ENCODE results near the gene TMEM271.
A peak's percentile ranks its signal among the peaks of the same experiment; 100 is the strongest.
"Not testable (repeated sequence)": the region's sequence is repeated elsewhere in the genome, so short reads cannot be mapped to it uniquely, and the experiment has no call there.

Gene TMEM271

DNA sequence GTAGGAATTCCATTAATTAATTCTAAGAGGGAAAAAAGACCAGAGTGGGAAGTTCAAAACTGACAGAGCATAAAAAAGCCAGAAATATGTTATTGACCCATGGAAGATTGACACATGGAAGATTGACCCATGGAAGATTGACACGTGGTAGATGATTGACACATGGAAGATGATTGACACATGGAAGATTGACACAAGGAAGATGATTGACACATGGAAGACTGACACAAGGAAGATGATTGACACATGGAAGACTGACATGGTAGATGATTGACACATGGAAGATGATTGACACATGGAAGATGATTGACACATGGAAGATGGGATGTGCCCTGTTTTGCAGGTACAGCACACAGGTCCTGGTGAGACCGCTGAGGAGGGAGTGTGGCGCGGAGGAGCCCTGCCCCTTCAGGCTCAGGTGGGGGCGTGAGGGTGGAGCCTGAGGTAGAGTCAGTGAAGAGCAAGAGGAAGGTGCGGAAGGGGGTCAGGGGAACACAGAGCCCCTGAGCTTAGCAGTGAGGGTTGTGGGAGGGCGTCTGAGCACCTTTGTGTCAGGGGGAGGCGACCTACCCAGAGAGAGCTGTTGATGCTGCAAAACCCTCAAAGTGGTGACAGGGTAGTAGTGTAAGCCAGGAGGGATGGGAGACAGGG is 33.4 kb upstream of the TMEM271 start:
- no peak for DNase-seq

DNA sequence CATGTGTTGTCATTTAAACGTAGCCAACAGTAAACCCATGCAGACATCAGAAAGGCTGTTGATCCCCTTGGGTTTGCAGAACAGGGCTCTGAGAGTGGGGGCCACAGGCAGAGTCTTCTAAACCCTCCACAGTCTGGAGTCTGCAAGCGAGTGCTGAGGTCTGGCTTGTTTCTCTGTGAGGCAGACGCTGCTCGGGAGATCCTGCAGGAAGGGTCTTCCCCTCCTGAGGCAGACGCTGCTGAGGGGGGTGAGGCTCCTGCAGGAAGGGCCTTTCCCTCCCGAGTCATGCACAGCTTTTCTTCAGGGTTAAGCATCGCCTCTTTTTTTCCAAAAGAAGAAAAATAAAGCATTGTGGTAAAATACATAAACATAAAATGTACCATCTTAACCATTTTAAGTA is 32.1 kb upstream of the TMEM271 start:
- no peak for DNase-seq

DNA sequence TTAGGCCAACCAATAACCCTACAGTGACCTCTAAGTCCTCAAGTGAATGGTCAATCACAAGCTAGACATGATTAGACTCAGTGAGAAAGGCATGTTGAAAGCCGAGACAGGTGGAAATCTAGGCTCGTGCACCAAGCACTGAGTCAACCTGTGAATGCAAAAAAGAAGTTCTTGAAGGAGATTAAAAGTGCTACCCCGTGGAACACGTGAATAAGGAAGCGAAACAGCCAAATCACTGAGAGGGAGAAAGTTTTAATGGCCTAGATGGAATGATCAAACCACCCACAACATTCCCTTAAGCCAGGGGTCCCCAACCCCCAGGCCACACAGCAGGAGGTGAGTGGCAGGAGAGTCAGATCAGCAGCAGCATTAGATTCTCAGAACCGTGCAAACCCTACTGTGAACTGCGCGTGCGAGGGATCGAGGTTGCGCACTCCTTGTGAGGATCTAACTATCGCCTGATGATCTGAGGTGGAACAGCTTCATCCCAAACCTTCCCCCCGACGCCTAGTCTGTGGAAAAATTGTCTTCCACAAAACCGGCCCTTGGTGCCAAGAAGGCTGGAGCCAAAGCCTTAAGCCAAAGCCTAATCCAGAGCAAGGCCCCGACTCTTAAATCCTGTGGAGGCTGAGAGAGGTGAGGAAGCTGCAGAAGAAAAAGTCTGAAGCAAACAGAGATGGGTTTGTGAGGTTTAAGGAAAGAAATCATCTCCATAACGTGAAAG is 29.8 kb upstream of the TMEM271 start:
- DNase-seq: no peak

DNA sequence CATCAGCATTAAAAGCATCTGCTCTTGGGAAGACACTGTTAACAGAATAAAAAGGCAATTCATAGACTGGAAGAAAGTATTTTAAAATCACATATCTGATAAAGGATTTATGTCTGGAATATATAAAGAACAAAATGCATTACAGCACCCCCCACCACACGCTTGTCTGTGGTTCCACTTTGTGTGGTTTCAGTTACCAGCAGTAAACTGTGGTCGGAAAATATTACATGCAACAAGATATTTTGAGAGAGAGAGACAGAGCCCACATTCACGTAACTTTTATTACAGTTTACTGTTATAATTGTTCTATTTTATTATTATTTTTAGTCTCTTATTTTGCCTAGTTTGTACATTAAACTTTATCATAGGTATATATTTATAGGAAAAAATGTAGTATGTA is 28.0 kb upstream of the TMEM271 start:
- DNase-seq: no peak

DNA sequence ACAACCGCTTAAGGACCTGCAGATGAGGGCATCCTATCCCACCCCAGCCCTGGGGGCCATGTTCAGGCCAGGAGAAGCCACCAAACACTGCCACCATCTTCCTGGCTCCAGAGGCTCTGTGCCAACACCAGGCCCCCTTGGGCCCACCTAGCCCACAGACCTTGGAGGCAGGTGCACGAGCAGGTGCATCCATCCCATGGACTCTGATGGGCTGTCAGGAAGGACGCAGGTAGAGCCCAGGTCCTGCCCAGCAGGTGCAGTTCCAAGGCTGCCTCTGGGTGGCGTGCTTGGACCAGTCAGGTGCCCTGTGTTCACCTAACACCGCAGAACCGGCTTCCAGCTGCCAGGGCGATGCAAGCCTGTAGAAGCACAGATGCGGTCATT is 26.5 kb upstream of the TMEM271 start:
- peak in 4 of 6 experiments; percentile 3 to 11 (median 8) for DNase-seq

DNA sequence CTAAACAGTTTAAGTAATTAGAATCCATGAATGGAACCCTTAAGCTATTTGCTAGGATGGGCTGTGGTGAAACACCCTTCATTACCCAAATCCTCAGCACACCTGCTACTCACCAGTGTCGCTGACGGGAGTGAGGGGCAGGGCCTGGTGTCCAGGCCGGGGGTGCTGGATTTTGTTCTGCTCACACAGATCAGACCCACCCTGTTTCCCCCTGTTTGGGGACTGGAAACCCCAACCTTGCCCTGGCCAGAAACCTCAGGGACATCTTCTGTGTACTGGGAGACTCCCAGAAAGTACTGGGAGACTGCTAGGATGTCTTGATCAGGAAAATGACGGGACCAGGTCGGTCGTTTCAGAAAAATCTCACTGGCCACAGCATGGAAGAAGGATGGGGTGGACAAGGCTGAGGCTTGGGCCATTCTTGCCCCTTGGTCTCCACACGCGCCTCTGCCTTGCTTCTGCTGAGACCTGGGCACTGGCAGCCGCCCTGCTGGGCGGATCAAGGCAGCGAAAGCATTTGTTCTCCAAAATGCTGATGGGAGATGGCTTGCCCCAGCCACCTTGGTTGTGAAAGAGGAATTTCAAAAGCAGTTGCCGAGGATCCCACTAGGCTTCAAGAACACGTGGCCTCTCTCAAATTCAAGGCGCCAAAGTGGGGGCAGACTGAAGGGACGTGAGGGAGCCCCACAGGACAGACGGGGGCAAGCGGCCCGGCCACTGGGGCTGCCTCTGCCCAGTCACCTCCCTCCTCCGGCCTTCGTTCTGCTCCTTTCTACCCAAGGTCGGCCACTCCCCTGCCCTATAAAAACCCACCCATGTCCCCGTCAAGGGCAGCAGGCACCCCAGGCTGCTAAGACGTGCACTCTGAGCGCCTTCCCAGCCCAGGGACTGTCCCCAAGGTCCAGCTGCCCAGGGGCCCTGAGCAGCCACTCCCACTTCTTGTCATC is 25.8 kb upstream of the TMEM271 start:
- no peak for DNase-seq

DNA sequence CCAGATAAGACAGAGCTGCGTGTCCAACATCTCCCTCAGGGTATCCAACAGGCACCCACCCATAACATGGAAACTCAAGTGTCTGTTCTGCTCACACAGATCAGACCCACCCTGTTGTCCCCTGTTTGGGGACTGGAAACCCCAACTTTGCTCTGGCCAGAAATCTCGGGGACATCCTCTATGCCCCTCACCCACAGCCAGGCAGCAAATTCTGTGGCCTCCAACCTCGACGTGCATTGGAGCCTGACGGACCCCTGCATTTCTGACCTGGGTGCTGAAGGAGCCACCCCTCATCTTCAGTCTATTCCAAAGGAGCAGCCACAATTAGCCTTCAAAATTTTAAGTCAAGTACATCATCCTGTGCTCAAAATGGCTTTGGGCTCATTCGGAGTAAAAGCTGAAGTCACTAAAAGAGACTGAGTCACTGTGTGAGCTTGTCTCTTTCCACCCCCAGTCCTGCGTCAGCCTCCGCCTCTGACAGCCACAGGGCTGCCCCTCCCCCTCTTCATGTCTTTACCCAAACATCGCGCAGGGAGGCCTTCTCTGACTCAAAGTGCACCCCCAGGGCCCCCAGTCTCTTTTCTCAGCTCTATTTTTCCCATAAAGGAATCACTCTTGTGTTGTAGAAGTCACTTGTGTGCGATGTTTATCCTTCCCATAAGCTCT is 24.9 kb upstream of the TMEM271 start:
- no peak for DNase-seq

DNA sequence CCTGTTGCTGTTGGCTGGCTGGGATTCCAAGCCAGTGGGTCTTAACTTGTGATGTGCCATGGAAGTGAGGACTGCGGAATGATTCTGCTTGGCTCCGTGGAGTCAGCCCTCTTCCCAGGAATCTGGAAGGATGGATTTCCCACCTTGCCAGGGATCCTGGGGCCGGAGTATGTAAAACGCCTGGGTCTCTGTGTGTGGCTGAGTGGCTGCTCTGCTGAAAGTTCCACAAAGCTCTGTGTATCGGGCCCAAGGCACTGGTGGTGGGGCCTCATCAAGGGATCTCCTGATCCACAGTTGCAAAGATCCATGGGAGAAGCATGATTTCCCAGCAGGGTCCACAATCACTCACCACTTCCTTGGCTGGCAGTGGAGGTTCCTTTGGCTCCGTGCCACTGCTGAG is 24.1 kb upstream of the TMEM271 start:
- no peak for DNase-seq

DNA sequence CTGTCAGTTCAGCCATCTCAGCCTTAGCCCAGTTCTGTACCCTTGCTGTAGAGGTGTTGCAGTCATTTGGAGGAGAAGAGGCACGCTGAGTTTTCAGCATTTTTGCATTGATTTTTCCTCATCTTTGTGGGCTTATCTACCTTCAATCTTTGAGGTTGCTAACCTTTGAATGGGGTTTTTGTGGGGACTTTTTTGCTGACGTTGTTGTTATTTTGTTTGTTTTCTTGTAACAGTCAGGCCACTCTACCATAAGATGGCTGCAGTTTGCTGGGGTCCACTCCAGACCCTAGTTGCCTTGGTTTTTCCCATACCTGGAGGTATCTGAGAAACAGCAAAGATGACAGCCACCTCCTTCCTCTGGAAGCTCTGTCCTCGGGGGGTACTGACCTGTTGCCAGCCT is 22.8 kb upstream of the TMEM271 start:
- no peak for DNase-seq

DNA sequence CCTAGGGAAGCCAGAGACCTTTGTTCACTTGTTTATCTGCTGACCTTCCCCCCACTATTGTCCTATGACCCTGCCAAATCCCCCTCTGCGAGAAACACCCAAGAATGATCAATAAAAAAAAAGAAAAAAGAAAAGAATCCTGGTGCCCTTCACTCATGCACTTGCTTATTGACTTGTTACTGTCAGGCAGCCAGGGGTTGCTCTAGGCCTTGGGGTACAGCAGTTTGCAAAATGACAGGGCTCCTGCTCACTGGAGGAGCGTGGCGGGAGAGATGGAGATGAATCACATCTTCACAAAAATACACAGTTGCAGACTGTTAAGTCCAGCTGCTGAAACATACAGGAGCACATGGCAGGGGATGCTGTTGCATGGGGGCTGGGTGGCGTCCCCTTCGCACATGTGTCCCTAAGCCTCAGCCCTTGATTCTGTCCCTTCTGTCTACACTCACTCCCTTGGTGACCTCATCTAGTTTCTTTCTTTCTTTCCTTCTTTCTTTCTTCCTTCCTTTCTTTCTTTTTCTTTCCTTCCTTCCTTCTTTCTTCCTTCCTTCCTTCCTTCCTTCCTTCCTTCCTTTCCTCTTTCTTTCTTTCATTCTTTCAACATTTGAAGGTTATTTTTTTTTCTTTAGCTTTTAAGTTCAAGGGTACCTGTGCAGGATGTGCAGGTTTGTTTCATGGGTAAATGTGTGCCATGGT is 16.9 kb upstream of the TMEM271 start:
- DNase-seq: no peak

DNA sequence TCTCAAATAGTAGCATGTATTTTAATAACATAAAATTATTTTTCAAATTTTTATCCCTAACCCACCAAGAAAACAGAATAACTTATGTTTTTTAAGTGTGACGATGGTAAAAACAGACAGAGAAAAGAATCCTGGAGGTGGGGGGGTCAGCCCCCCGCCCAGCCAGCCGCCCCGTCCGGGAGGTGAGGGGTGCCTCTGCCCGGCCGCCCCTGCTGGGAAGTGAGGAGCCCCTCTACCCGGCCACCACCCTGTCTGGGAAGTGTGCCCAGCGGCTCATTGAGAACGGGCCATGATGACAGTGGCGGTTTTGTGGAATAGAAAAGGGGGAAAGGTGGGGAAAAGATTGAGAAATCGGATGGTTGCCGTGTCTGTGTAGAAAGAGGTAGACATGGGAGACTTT is 16.1 kb upstream of the TMEM271 start:
- not testable (repeated sequence) for DNase-seq

DNA sequence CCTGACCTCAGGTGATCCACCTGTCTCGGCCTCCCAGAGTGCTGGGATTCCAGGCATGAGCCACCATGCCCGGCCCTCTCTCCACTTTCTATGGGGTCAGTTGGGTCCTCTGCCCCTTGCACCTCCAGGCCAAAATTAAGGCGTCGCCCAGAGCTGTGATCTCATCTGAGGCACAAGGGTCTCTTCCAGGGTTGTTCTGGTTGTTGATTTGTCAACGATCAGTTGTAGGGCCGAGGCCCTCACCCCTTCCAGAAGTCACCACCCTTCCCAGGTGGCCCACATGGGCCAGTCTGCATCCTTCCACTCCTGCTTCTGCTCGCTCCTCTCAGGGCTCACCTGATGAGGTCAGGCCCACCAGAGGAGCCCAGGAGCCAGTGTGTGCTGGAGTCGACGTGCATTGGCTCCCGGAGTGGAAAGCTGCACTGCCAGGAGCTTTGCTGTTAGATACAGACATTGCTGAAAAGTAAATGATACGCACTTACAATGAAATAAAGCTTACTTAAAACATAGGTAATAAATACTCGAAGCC is 14.3 kb upstream of the TMEM271 start:
- no peak for DNase-seq

DNA sequence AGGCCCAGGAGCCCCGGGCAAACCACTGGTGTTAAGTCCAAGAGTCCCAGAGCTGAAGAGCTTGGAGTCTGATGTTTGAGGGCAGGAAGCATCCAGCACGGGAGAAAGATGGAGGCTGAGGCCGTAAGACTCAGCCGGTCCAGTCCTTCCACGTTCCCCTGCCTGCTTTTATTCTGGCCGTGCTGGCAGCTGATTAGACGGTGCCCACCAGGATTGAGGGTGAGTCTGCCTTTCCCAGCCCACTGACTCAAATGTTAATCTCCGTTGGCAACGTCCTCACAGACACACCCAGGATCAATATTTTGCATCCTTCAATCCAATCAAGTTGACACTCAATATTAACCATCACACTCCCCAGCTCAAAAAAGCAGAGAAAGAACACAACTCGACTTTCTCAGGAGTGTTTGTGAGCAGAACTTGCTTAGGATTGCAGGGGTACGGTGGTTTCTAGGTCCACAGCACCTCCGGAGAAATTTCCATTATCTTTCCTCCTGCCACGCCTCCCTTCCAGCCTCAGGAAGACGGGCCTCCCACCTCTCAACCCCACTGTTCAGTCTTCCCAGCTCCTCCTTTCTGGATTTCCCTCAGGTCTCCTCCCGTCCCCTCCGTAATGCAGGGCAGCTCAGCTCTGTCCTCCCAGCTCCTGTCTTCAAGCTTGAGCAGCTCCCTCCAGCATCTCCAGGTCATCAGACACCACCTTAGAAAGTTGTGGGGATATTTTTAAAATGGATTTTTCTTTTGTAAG is 13.3 kb upstream of the TMEM271 start:
- no peak for DNase-seq

DNA sequence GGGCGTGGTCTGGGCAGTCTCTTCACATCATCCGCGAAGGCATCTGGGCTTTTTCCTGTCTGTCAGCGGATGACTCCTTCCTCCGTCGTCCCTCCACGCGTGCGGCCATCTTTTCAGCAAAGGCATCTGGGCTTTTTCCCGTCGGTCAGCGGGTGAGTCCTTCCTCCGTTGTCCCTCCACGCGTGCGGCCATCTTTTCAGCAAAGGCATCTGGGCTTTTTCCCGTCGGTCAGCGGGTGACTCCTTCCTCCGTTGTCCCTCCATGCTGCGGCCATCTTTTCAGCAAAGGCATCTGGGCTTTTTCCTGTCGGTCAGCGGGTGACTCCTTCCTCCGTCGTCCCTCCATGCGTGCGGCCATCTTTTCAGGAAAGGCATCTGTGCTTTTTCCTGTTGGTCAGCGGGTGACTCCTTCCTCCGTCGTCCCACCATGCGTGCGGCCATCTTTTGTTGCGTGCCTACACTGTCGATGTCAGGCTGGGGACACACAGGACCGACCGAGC is 12.3 kb upstream of the TMEM271 start:
- DNase-seq: no peak

DNA sequence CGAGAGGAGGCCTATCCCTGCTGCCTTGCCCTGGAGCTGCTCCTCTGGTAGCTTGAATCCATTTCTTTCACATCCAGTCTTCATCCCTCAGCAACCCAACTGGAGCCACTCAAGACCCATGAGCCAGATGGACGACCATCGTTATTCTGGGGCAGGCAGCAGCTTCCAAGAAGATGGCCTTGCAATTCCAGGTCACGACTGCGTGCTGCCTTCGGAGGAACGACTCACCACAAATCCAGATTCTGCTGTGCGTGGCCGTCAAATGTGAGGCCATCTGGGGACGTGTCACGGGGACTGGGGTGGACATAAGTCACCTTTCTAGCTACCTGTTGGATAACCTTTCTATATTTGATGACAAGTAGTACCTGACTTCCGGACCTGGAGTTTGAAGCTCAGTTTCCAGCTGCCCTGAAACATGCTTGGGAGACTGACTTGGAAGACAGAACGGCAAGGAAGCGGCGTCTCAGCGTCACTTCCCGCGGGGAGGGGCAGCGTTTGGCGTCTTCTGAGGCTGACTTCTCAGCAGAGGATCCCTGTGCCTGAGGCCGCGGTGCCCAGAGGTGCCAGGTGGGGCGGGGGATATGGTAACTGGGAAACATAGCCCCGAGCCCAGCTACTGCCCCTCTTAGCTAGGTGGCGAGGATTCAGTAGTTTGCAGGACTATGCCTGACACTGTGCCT is 11.7 kb upstream of the TMEM271 start:
- no peak for DNase-seq

DNA sequence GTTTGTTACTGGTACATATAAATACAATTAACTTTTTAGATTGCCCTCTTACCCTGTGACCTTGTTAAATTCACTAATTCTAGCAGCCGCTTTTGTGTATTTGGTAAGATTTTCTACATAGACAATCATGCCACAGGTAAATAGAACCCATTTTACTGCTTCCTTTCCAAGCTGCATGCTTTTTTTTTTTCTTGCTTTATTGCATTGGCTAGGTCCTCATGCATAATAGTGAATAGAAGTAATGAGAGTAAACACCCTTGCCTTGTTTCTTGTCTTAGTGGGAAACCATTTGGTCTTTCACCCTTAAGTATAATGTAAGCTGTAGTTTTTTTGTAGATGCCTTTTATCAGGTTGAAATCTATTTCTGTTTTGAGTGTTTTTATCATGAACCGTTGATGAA is 7.7 kb upstream of the TMEM271 start:
- no peak for DNase-seq

DNA sequence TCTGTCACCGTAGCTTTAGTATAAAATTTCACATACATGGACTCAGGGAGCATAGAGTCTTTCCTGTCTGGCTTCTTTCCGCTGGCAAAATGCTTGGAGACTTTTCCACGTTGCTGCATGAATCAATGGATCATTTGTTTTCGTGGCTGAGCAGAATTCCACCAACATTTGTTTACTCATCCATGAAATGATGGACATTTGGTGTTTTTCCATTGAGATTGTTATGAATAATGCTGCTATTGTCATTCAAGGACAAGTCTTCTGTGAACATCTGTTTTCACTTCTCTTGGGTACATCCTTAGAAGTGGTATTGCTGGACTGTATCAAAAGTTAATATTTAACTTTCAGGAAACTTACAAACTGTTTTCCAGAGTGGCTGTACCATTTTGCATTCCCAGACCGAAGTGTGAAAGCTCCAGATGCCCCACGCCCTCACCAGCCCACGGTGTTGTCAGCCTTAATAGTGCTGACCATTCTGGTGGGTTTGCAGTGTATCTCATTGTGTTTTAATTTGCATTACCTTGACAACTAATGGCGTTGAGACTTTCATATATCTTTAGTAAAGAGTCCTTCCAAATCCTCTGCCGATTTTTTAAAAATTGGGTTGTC is 5.8 kb upstream of the TMEM271 start:
- no peak for DNase-seq

DNA sequence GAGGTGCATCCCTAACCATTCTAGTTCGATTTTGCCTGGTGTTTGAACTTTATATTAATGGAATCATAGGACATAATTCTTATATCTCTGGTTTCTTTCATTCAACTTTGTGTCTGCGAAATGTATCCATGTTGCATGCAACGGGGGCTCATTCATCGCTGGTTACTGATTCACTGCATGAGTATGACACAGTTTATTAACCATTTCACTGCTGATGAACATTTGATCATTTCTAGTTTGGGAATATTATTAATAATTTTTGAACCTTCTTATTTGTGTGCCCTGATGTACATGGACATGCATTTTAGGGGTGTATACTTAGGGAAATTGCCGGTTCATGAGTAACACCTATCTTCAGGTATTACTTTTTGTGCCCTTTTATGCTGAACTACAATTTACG is 5.1 kb upstream of the TMEM271 start:
- no peak for DNase-seq

DNA sequence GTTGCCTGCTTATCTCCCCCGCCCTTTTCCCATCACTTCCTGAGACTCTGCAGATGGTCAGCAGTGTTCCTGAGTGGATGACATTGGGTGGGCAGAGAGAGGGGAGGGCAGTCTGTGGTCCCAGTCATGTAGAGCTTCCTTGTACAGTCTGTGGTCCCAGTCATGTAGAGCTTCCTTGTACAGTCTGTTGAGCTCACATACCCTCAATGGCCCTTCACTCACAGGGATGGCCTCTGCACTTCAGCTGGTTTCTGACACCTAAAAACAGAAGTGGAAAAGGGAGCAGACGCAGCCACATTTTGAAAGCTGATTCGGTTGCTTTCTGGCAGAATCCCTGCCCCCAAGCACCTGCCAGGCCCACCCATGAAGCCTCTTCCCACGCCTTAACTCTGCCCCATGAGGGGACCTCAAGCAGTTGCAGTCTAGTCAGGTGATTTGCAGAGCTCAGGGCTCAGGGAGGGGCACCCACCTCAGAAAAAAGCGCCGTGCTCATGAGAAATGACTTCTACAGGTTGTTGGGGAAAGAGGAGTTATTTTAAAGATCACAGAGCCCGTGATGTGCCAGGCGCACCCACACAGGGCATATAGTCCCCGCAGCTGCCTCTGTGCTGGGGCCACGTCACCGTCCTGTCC is 3.6 kb upstream of the TMEM271 start:
- no peak for DNase-seq
